DMS53 treated with DMSO at 0.1 percent for 48 hours (cell line): ENCODE measurements around the gene THSD4.

Experiments
- DNase-seq: peaks from one replicate; lab custom pipeline; 2025; ENCODE audit not compliant: unreplicated experiment; lab: John Stamatoyannopoulos, UW

THSD4 gene

DNA sequence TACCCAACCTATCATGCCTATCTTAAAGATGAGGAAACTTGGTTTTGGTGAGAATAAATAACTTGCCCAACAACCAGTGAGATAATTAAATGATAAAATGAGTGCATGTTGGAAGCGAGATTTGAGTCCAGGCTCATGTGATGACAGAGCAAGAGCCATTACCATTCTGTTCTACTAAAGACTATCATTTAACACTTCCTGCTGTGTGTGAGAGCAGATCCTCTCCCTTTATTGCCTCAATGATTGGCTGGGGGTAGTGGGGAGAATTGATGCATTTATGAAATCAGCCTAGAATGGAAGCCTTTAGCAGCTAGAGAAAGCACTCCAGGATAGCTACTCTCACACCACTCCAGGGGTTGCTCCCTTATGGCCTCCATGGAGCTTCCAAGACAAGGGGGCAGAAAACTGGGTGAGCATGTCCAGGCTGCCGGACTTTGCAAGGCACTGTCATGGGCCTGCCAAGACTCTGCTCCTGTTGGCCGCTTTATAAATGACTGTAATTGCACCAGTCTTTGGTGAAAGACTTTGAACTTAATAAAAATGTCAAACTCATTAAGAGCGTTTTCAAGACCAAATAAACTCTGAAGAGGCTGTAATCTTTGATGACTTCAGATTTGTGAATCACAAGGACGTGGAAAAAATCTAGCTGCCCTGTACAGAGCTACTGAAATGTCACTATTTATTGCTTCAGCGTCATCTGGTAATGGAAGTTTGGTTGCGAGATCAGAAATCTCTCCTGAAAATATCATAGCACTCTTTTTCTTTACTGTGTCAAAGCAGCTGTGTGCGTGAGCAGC lies 486.0 kb downstream of the THSD4 start:
- no peak for DNase-seq

DNA sequence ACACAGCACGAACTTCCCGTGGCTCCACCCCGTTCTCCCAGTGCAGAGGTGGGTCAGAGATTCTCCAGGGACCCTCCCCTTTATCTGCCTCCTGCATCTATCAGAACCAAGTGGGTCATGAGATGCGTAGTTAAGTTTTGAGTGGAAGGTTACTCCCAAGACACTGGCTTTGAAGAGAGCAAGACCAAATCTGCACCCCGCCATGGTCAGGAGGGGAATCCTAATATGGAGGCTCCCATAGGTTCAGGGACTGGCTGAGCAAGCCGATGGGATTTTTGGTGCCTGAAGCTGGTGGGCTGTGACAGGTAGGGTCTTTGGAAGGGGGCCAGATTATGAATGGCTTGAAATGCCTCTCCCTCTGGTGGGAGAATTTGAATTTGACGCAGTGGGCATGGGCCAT lies 488.1 kb downstream of the THSD4 start:
- DNase-seq = no peak

DNA sequence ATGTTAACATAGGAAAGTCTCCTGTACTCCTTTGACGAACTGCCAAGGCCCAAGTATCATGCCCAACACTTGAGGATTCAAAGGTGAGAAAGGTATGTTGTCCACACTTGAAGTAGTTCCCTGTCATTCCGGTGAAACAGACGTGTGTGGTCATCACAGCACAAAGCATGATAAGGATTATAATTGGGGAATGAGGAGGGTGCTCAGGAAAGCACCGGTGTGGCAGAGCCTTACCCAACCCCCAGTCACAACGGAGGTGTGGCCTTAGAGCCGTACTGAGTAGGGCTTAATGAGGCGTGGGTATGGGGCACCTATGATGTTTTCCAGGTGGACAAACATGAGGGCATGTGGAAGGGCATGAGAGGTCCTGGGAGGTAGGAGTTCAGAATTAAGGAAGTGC lies 492.1 kb downstream of the THSD4 start:
- no peak for DNase-seq

DNA sequence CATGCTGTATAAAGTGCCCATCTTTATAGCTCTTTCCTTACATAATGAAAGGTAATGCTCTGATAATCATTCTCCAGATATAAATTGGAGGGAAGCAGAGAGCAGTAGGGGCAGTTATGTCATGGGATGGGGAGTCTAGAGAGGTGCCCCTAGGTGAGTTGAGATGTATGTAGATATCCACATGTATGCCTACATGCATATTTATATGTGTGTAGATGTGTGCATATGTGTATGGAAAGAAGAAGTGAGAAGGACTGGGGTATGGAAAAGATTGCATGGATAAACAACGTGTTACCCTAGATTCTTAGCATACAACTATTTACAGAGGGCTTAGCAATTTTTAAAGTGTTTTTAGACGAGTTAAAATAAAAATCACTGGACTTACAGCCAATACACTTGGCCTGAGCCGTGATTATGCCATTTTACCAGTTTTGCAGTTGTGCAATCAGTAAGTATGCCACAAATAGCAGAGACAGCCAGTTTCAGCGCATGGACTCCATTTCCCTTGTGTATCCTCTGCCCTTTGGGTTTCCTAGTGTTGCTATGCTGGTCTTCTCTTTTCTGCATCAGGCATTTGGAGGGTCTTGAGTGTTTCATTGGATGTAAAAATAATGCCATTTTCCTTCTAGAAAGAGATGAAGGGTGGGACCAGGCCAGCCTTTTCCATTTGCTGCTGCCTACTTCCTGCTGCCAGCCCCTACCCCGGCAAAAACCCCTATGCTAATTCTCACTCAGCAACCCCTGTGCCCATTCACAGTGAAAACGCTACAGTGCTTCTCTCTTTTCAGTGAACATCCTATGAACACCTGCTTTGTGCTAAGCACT lies 495.7 kb downstream of the THSD4 start:
- DNase-seq = no peak

DNA sequence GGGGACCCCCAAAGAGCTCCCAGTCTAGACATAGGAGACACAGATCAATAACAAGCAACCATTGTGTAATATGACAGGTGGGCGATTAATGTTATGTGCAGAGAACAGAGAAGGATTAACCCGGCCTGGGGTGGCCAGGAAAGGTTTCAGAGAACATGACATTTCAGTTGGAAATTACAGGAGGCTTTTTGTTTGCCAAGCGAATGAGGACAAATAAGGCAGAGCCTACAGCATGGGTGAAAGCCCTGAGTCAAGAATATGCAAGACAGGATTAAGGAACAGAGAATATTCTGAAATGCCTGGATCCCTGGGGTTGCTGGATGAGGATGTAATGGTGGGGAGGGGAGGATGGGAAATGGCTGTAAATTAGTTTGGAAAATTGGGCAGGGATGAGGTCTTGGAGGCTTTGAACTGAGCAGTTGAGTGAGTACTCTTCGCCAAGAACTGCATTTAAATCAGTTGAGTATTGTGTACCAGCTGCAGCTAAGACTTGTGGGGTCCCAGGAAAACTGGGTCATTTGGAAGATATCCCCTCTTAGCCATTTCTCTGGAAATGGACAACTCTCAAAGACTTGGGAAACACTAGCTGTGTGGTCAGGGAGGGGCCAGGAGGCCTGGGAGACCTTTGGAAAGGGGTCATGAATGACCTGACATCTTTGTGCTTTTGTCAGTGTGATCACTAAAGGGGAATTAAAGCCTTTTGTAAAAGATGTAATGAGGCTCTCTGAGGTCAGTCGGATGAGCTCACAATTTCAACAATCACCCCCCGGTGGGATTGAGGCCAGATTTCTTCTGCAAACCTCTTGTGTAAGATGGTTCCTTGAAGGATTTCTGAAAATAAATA lies 496.5 kb downstream of the THSD4 start:
- DNase-seq = no peak

DNA sequence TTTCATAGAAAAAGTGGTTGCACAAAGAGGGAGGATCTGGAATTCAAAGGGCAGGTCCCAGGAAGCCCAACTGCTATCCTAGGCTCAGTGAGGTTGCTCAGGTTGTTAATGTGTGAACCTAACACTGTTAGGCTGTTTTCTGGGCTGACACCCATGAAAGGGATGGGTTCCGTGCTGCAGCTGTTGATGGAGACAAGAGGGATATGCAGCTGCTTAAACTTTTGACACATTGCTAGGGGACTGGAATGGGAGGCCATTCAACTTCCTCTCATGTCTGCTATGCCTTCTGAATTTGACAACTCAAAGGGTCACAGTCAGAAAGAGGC lies 497.1 kb downstream of the THSD4 start:
- DNase-seq = no peak

DNA sequence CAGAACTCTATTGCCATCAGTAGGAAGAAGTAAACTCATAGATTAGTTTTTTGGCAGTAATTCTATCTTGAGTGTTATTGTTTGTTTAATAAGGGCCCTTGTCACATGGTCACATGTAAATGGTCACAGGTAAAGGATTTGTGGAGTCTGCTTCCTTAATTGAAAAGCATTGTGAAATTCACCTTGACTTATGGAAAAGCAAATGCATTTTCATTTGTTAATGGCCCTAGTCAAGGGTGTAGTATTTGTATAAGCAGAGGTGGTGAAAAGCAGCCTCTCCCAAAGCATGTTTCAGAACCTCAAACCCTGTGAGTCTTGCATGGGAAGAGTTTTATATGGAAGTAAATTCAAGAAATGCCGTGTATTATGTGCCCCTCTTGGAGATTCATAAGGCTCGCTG lies 497.6 kb downstream of the THSD4 start:
- DNase-seq = no peak

DNA sequence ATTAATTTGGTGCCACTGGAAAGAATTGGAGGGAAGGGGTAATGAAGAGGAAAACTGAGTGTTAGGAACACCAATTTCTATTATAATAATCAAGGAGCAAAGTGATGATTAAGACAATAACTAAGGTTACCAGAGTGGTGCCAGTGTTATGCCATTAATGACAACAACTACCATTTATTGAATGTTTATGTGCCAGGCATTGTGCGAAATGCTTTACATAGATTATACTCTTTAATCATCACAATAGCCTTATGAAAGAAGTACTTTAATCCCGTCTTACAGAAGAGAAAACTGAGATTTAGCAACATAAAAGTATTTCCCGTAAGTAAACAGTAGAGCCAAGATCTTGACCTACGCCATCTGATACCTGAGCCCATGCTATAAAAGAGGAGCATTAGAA lies 507.8 kb downstream of the THSD4 start:
- DNase-seq = no peak

DNA sequence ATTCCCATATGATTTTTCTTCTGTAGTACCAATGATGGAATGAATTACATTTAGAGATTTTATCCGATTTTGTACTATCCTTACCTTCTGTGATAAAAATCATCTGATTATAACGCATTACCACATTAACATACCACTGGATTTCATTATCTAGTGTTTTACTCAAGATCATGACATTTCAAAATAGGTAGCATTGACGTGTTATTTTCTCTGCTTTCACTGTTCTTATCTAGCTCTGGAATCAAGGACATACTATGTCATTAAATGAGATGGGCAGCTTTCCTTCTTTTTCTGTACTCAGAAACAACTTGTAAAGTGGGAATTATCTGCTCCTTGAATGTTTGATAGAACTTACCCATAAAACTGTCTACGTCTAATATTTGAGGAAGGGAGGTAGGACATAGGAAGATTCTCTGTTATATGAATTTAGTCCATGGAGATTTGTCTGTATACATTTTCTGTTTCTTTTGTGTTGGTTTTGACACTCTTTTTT lies 511.4 kb downstream of the THSD4 start:
- DNase-seq = no peak

DNA sequence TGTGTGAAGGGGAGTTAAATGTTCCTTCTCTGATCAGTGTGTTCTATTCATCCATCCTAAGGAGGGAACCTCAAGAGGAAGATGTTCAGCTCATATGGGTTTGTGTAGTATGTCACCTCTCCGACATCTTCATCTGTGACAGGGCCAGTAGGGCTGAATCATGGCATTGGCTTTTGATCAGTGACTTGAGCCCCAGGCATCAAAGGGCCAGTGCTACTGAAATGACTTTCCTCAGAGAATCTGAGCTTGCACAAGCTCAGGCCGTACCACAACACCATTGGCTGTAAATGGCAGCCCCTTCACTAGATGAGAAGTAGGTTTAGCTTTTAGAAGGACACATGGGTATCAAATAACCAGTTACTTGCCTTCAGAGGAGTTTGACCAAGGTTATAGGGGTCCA lies 511.9 kb downstream of the THSD4 start:
- DNase-seq = no peak

DNA sequence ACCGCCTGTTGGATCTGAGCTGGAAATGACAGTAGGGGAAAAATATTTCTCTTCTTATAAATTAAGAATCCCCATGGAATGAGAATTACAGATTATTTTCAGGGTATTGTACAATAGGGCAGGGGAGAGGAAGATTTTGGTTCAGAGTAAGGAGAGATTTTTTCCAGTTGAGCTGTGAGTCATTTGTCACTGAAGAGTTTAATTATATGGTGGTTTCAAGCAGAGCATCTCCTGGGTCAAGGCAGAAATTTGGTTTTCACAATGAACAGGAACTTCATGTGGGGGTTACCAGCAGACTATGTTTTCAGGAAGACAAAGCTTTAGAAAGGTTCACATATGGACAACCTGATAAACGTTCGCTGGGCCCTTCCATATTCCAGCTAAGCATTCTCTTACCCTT lies 512.3 kb downstream of the THSD4 start:
- no peak for DNase-seq

DNA sequence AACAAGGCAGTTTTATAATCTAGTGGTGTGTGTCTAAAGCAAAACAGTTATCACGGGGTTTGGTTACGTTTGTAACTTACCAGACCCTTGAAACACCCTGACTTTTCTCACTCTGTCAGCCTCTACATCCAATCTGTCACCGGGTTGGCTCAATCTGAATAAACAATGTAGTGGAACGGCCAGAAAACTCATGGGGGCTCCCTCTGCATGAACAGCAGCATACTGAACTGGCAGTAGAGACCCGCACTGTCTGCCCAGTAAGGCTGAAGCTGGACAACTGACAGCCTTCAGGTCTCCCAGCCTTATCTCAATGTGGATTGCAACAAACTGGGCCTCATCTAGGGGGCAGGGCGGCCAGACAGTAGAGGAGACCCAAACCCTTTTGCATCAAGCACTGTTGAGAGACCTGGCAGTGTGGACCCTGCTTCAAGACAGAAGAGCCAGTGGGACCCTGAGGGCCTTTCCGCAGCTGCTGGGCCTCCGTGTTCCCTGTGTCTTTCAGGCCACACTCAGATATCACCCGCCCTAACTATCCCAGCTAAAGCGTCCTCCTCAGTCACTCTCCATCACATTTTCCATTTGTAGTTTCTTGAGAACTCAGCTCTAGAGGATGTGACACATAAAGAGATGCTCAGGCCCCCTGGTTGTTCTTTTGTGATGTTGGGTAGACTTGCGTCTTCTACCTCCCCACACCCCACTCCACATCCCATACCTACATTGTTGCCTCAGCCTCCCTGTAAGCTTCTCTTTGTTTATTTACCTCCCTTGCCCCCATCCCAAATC lies 513.9 kb downstream of the THSD4 start:
- no peak for DNase-seq

DNA sequence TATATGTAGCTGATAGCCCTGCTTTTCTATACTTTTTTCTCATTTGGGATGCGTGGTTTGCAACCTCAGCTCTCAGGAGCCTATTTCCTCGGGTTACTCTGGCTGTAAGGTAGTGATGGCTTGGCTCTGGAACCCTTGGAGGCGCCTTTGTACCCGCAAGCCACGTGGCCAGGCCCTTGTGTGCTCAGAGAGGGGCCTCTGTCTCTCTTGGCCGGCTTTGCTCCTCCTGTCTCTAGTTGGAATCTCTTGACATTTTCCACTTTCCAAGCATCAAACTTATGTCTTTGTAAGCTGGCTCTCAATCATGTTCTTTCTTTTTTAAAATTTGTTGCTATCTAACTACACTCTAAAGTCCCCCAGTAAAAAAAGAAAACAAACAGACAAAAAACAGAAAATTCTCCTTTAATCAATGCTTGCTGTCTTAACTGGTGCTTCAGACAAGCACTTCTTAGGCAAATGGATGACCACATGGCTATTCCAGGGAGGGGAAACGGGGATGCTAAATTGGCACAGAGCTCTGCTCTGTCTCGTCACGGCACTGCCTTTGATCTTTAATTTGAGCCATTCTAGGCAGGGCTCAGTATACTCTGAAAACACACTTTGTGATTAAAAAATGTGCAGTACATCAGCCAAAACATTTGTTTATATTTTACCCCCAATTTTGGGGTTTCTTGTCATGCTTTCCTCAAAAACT lies 514.7 kb downstream of the THSD4 start:
- no peak for DNase-seq

DNA sequence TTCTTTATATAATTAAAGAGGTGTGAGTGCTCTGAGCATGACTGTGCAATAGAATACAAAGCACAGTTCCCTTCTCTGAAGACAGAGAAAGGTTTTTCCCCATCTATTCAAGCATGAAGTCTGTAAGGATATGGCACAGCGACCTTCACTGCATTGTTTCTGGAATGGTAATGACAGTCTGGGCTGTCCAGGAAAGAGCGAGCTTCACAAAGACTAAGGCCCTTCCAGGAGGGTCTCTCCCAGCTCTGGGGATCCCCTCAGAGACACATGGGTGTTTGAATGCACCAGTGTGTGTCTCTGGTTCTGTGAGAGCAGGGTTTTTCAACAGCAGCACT lies 515.2 kb downstream of the THSD4 start:
- DNase-seq = no peak

DNA sequence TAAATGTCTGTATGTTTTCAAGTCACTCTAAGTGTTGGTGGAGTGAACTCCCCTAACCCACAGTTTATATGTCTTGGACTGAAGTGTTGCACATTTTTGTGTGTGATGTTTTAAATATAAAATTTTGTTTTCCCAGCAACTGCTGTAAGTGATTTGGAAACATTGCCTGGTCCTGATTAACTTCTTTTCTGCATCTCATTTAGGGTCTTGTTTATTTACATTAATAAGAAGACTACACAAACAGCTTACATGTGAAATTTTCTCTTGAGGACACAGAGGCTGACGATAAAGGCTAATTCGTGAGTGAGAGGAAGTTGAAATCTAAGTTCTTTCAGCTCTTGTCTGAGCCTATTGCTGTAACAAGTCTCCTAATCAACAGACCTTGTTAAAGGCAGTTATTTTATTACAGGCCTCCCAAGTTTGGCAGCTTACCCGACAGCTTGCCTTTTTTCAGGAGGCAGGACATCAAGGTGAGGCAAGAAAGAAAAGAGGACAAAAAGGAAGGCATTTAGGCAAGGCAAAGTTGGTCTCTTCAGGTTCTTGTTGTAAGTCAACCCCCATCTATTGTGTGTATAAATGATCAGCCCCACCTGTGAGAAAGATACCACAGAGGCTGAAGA lies 517.4 kb downstream of the THSD4 start:
- DNase-seq = no peak

DNA sequence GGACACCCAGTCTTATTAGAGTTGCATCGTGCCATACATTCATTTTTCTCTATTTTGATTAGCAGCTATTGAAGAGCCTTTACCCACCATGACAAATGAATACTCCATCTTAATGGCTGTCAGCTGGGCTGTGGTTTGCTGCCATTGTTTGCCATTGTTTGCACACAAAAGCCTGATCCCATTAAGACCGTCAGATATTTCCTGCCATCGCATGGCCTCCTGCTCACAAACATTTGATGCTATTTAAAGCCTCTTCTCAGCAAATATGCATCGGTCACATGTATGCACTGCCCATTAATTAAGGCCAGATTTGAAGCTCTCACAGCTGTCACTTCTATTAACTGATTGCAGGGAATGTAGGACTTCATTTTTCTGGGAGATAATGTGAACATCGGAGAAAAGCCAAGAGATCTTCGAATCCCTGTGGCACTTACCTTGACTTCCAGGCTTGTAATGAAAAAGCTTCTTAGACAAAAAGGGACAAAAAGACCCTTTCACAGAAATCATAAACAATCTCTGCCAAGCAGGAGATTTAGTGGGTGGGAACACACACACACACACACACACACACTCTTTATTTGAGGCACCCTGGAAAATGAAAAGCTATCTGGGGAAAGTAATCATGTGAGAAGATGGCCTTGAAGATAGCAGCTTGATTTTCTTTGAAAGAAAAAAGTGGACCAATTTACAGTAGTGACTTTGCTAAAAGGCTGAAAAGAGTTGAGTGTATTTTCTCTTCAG lies 519.7 kb downstream of the THSD4 start:
- peak; percentile 54 for DNase-seq

DNA sequence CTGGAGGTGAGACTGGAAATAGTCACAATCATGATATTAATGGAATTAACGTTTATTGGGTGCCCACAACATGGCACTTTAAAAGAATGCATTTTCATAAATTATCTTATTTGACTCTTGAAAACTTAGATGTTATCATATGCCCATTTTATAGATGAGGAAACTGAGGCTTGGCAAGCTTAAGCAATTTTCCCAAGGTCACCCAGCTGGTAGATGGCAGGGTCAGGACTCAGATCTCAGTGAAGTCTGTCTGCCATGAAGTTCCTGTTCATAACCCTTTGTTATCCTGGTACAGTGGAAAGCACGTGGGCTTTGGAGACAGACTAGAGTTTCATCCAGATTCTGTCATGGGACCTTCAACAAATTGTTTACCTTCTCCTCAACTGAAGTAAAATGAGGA lies 520.5 kb downstream of the THSD4 start:
- no peak for DNase-seq

DNA sequence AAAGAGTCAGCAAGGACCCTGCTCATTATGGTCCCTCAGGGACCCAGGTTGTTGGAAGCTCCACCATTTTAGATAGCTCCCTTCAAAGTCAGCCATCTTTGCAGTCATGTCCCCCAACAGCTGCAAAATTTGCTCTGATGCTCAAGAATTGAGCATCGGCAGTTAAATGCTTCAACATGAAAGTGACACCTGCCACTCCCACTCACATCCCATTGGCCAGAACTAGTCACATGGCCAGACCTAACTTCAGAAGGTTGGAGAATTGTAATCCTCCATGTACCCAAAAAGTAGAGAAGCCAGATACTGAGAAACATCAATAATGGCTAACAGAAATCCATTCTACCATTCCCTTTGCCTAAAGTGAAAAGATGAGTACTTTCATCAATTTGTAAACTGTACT lies 523.6 kb downstream of the THSD4 start:
- no peak for DNase-seq

DNA sequence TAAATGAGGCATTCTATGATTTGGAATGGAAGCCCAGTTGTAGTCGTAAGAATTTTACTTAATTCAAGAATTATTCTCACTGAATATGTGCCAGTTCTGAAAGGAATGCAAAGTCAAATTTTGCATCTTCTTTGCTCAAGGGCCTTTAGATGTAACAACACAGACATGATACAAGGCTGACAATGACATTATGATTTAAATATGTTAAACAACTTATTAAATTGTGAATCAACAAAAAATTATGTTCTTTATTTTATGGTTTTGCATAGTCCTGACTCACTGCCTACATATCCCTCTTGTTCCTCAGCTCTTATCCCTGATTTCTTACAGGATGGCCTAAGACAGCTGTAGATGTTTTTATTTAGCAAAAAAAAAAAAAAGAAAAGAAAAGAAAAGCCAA lies 524.2 kb downstream of the THSD4 start:
- no peak for DNase-seq
